HepG2 (cell line): Measurements from ENCODE around the gene ANKRD13C. TPM values are rescaled to one million over a fixed set of nuclear protein-coding genes. Genes with fewer than 3 reads are reported as not detected.

Source experiments
- ATAC-seq: fragments of 200-7000 bp; cut with Tn5 transposase; 3 replicates; pipeline ENCODE4 v1.9.1; 2020; ENCODE audit warnings: mild to moderate bottlenecking, moderate library complexity
- BruUV-seq: library from RNA; stranded (reverse); fragments of 400-500 nt; replicated peaks from 2 replicates; lab custom pipeline; 2021; lab: Mats Ljungman, UMichigan
- CTCF ChIA-PET: fragments of 300-600 bp; formaldehyde crosslinking; extraction: SDS; loops from one replicate; lab custom pipeline; 2021; ENCODE audit warnings: low total read pairs, inconsistent platforms, low intra/inter-chr PET ratio; lab: Yijun Ruan, JAX
- POLR2A ChIA-PET: fragments of 350-600 bp; sonication (Branson Sonifier 250); formaldehyde crosslinking; loops from one replicate; lab custom pipeline; 2020; ENCODE audit warnings: antibody characterized with exemption, inconsistent platforms; lab: Yijun Ruan, JAX
- DNase-seq: peaks from one replicate; pipeline ENCODE4 v3.0.0-alpha.2; 2015; ENCODE audit warnings: low spot score
- FAIRE-seq: peaks from 3 replicates; lab custom pipeline; 2011; peaks lifted over from hg19 to GRCh38; lab: Jason Lieb, UNC
- H2AFZ ChIP-seq: one replicate; pipeline ENCODE4 v1.6.1; 2011; ENCODE audit warnings: low read length, inconsistent platforms
- H3K27ac ChIP-seq: fragments of 300-600 bp; 3 replicates; pipeline ENCODE4 v1.8.0; 2011; ENCODE audit warnings: mixed run types, mild to moderate bottlenecking, mixed read lengths, low read length, inconsistent platforms; ENCODE audit not compliant: insufficient read depth; ENCODE audit errors: extremely low read length
- H3K27me3 ChIP-seq, 2 experiments: fragments of 200-600 bp in 1 of 2; 2 replicates in 1 of 2; 3 replicates in 1 of 2; pipeline versions ENCODE4 v1.6.0 to v1.8.0; 2011; ENCODE audit warnings: low read length in 2 of 2, mild to moderate bottlenecking in 2 of 2, moderate library complexity in 2 of 2, inconsistent platforms in 1 of 2; ENCODE audit not compliant: insufficient read depth in 2 of 2, control insufficient read depth in 1 of 2
- H3K36me3 ChIP-seq, 2 experiments: fragments of 200-600 bp in 1 of 2; replicated peaks in 1 of 2; 2 replicates in 1 of 2; 3 replicates in 1 of 2; pipeline versions ENCODE4 v1.5.1 to v1.8.0; 2011; ENCODE audit warnings: low read length in 2 of 2, inconsistent platforms in 1 of 2; ENCODE audit not compliant: insufficient read depth in 2 of 2, control insufficient read depth in 1 of 2
- H3K4me1 ChIP-seq: 2 replicates; pipeline ENCODE4 v1.5.1; 2012; ENCODE audit warnings: low read length, inconsistent platforms; ENCODE audit not compliant: insufficient read depth
- H3K4me2 ChIP-seq: 2 replicates; pipeline ENCODE4 v1.6.0; 2011; ENCODE audit warnings: low read depth, low read length, inconsistent platforms
- H3K4me3 ChIP-seq, 3 experiments: fragments of 200-600 bp in 1 of 3; sonication (generic), shearing (Covaris generic) in 1 of 3; replicated peaks in 1 of 3; 2 replicates each; pipeline ENCODE4 v1.5.1; 2011 to 2016; ENCODE audit warnings: low read length in 3 of 3, inconsistent platforms in 2 of 3, low read depth in 2 of 3, mild to moderate bottlenecking in 2 of 3, control low read depth in 1 of 3, mixed read lengths in 1 of 3; ENCODE audit not compliant: insufficient read depth in 1 of 3
- H3K79me2 ChIP-seq: one replicate; pipeline ENCODE4 v1.6.1; 2011; ENCODE audit warnings: low read length, inconsistent platforms; ENCODE audit not compliant: insufficient read depth
- H3K9ac ChIP-seq: 2 replicates; pipeline ENCODE4 v1.6.0; 2011; ENCODE audit warnings: mild to moderate bottlenecking, low read depth, low read length, inconsistent platforms; ENCODE audit not compliant: insufficient read depth
- H3K9me3 ChIP-seq: 2 replicates; pipeline ENCODE4 v1.5.1; 2012; ENCODE audit warnings: mild to moderate bottlenecking, low read length
- H4K20me1 ChIP-seq: 2 replicates; pipeline ENCODE4 v1.6.0; 2011; ENCODE audit warnings: inconsistent platforms, mild to moderate bottlenecking, low read length, moderate library complexity; ENCODE audit not compliant: insufficient read depth
- ARID5B ChIP-seq: IDR thresholded peaks from 2 replicates; pipeline ENCODE4 v1.4.0; 2020; ENCODE audit warnings: mild to moderate bottlenecking, missing genetic modification reagents
- MAZ ChIP-seq, 2 experiments: sonication (generic) in 1 of 2; formaldehyde crosslinking in 1 of 2; IDR thresholded peaks; 2 replicates each; pipeline versions ENCODE4 v1.5.0 to v1.6.1; 2012 to 2020; ENCODE audit warnings: low read depth in 2 of 2, mild to moderate bottlenecking in 2 of 2, borderline replicate concordance in 1 of 2, improper control_type of control experiment in 1 of 2, low read length in 1 of 2, missing genetic modification reagents in 1 of 2, moderate library complexity in 1 of 2
- PREB ChIP-seq: sonication (generic); formaldehyde crosslinking; IDR thresholded peaks from 2 replicates; pipeline ENCODE4 v1.4.0; 2020; ENCODE audit warnings: missing genetic modification reagents
- SOX5 ChIP-seq: IDR thresholded peaks from 2 replicates; pipeline ENCODE4 v1.6.1; 2016; ENCODE audit warnings: borderline replicate concordance
- ZNF644 ChIP-seq: IDR thresholded peaks from 2 replicates; pipeline ENCODE4 v1.6.1; 2016; ENCODE audit warnings: low read depth
- ZNF646 ChIP-seq: sonication (generic); formaldehyde crosslinking; IDR thresholded peaks from 2 replicates; pipeline ENCODE4 v1.9.0; 2021; ENCODE audit warnings: mild to moderate bottlenecking, missing genetic modification reagents
- ZNF83 ChIP-seq: sonication (generic); formaldehyde crosslinking; IDR thresholded peaks from 2 replicates; pipeline ENCODE4 v1.4.0; 2020; ENCODE audit warnings: missing genetic modification reagents, mild to moderate bottlenecking, borderline replicate concordance
- WGBS: methylation state at CpG from one replicate; pipeline ENCODE4 v1.1.6; 2017; ENCODE audit warnings: low lambda C conversion rate; 5-methylcytosine and 5-hydroxymethylcytosine counted together
- in situ Hi-C: cut with HindIII; loops from 2 replicates; pipeline ENCODE4 v1.10.0; 2017; ENCODE audit warnings: low pct_unique_long_range_greater_than_20kb; ENCODE audit not compliant: extremely low pct_ligation_motif_present
- intact Hi-C: fragments of 100-400 bp; cut with micrococcal nuclease; formaldehyde crosslinking; loops from one replicate; pipeline ENCODE4 v1.10.0; 2022; ENCODE audit not compliant: unreplicated experiment
- polyA plus RNA-seq, 8 experiments: library from polyadenylated mRNA; depleted of rRNA in 3 of 8; stranded (reverse) in 7 of 8; unstranded in 1 of 8; fragments of >200 nt; fragmentation: Illumina TruSeq in 4 of 8; extraction: Trizol in 4 of 8; gene quantifications; 2 replicates each; pipeline versions ENCODE4 v1.2.1 to v1.2.3, GENCODE V29; 2011 to 2016; ENCODE audit warnings: low read depth in 4 of 8, missing spikeins in 1 of 8, mixed read lengths in 1 of 8; ENCODE audit not compliant: insufficient read depth in 1 of 8
- total RNA-seq, 5 experiments: library from RNA; depleted of rRNA; stranded (reverse); fragments of >200 nt; fragmentation: Illumina TruSeq; extraction: Trizol; gene quantifications; 2 replicates each; pipeline ENCODE4 v1.2.3, GENCODE V29; 2016; ENCODE audit warnings: low read depth in 1 of 5
- TF ChIP-seq, protein P1 (sequence below): sonication (generic); formaldehyde crosslinking; IDR thresholded peaks from 2 replicates; pipeline ENCODE4 v1.4.0; 2020; ENCODE audit warnings: mild to moderate bottlenecking, low read depth, missing genetic modification reagents

The ANKRD13C gene
- total and polyA plus RNA-seq, 2 of the 13 experiments (the other 11 are each of a cell fraction or from before 2014, with no cell fraction given) = 6.2 to 17.6 TPM

GRCh38 chr1:70348399-70349165, 5.9 kb downstream of the ANKRD13C start:
- FAIRE-seq (no peak), DNase-seq (no peak), ATAC-seq (no peak)
- no peaks in the 10 kb centered on the region; a peak in 1 of 5 replicates for H3K27me3 ChIP-seq
- intact Hi-C loops (no loop called here), in situ Hi-C loops (no loop called here)
- H3K4me2 ChIP-seq = no peak overlapping the region
- 94% methylated on average over 11 of the region's 11 CpGs for WGBS
- no peak overlapping the region for H3K27ac ChIP-seq
- H3K4me1 ChIP-seq = peaks cover 17% of the 10 kb centered on the region; the same call in 1 of the 2 replicates
- ChIA-PET CTCF (no interaction called here), POLR2A (no interaction called here)
- H3K79me2 ChIP-seq = peaks cover 83% of the 10 kb centered on the region
- no peak overlapping the region for H3K9ac ChIP-seq
- no peaks in the 10 kb centered on the region for H3K9me3 ChIP-seq
- H4K20me1 ChIP-seq = peaks cover 17% of the 10 kb centered on the region; the same call in 1 of the 2 replicates
- no peak overlapping the region for H3K4me3 ChIP-seq
- H3K36me3 ChIP-seq = peaks cover 0 to 8% of the 10 kb centered on the region in 2 experiments; a peak in 1 of 5 replicates
- no TSS peak for BruUV-seq
- H2AFZ ChIP-seq = no peak overlapping the region
- TF ChIP-seq ZNF644 (CRISPR knock-in tag) (no peak), ZNF83 (no peak), SOX5 (CRISPR knock-in tag) (no peak), ARID5B (CRISPR knock-in tag) (no peak), ZNF646 (CRISPR knock-in tag) (no peak), PREB (no peak), MAZ (IDR thresholded peaks at IDR 0.05; ENCODE audit: borderline replicate concordance, low read depth, low read length) (no peak), MAZ (CRISPR knock-in tag; IDR thresholded peaks at IDR 0.05; ENCODE audit: low read depth) (no peak)
- TF ChIP-seq, protein P1, sequence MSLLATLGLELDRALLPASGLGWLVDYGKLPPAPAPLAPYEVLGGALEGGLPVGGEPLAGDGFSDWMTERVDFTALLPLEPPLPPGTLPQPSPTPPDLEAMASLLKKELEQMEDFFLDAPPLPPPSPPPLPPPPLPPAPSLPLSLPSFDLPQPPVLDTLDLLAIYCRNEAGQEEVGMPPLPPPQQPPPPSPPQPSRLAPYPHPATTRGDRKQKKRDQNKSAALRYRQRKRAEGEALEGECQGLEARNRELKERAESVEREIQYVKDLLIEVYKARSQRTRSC (CRISPR knock-in tag) = no peak
